ENCODE results near the gene FBXO4. TPM values are rescaled to one million over a fixed set of nuclear protein-coding genes. Genes with fewer than 3 reads are reported as not detected.
"Not testable (repeated sequence)": the region's sequence is repeated elsewhere in the genome, so short reads cannot be mapped to it uniquely, and the experiment has no call there.

FBXO4 gene
- total RNA-seq, 2 donors from 2014 or later, result 14.4 to 25.7 TPM

DNA sequence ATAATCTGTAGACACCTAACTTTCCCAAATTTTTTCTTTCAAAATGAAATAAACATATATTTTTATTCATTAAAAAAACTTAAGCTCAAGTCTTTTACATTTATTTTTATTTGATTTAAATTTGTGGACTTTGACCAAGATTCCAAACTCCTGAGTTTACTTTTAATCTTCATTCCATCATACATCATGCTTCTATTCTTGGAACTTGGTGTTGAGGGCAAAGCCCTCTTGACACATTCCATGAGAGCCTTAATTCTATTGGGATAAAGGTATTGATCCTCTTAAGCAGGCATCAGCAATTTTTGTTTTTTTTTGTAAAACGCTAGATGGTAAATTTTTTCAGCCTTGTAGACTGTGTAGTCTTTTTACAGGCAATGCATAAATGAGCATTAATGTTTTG, 53.6 kb downstream of the FBXO4 start:
- no peaks in the 10 kb centered on the region for H3K9me3 ChIP-seq
- H3K4me1 ChIP-seq (replicated peaks), result no peaks in the 10 kb centered on the region
- TF ChIP-seq POLR2AphosphoS5 (IDR thresholded peaks at IDR 0.05), result no peak
- TF ChIP-seq, protein P1, sequence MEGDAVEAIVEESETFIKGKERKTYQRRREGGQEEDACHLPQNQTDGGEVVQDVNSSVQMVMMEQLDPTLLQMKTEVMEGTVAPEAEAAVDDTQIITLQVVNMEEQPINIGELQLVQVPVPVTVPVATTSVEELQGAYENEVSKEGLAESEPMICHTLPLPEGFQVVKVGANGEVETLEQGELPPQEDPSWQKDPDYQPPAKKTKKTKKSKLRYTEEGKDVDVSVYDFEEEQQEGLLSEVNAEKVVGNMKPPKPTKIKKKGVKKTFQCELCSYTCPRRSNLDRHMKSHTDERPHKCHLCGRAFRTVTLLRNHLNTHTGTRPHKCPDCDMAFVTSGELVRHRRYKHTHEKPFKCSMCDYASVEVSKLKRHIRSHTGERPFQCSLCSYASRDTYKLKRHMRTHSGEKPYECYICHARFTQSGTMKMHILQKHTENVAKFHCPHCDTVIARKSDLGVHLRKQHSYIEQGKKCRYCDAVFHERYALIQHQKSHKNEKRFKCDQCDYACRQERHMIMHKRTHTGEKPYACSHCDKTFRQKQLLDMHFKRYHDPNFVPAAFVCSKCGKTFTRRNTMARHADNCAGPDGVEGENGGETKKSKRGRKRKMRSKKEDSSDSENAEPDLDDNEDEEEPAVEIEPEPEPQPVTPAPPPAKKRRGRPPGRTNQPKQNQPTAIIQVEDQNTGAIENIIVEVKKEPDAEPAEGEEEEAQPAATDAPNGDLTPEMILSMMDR (IDR thresholded peaks at IDR 0.05), result no peak
- no peak for TF ChIP-seq POLR2A (IDR thresholded peaks at IDR 0.05)
- no peaks in the 10 kb centered on the region for H3K27me3 ChIP-seq (replicated peaks; ENCODE audit: insufficient read depth)
- no peak for DNase-seq (ENCODE audit: low spot score)
- 91% methylated on average over 1 of the region's 1 CpG for WGBS
- intact Hi-C loops (cut with DNase I), result no loop called here
- no peak overlapping the region for H3K27ac ChIP-seq
- H3K36me3 ChIP-seq, result no peaks in the 10 kb centered on the region
- no peak overlapping the region for H3K4me3 ChIP-seq

DNA sequence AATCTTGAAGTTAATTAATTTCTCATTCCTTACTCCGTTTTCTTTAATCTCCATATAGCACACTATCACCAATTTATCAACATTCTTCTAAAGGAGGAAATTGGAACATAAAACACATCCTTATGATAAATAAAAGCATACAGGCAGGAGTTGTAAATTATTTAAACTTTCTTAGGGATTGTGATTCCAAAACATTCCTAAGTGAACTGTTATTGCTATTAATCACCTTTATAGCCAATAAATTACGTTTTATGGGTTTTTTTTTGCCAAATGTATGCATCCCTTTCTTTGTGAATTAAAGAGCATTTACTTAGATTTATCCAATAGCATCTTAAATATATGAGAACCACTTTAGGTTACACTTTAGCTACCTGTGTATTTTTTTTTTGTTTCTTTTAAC, 55.3 kb downstream of the FBXO4 start:
- Histone ChIP-seq H3K9me3 (no peaks in the 10 kb centered on the region), H3K4me1 (replicated peaks) (no peaks in the 10 kb centered on the region), H3K27me3 (replicated peaks; ENCODE audit: insufficient read depth) (no peaks in the 10 kb centered on the region), H3K36me3 (no peaks in the 10 kb centered on the region), H3K27ac (no peak overlapping the region), H3K4me3 (no peak overlapping the region)
- intact Hi-C loops (cut with DNase I), result no loop called here
- DNase-seq (ENCODE audit: low spot score), result no peak
- WGBS, result 7% methylated on average over 2 of the region's 2 CpGs
- TF ChIP-seq, protein P1 (IDR thresholded peaks at IDR 0.05), result no peak
- TF ChIP-seq POLR2A (IDR thresholded peaks at IDR 0.05), result no peak
- TF ChIP-seq POLR2AphosphoS5 (IDR thresholded peaks at IDR 0.05), result no peak

DNA sequence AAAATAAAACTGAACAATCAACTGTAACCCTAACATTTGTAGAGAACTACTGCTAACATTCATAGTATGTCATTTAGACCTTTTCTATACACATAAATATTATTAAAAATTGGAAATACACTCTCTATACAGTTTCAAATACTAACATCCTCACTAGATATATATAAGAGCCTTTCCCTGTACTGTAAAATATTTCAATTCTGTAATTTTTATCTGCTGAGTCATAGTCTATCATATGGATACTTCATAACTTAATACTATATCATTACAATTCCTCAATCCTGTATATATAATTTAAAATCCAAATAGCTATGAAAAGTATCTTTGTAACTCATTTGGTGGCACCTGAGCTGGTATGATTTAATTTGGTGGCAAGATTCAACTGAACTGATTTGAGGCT, 55.8 kb downstream of the FBXO4 start:
- DNase-seq (ENCODE audit: low spot score), result no peak
- Histone ChIP-seq H3K27ac (no peak overlapping the region), H3K4me1 (replicated peaks) (no peaks in the 10 kb centered on the region), H3K4me3 (no peak overlapping the region), H3K27me3 (replicated peaks; ENCODE audit: insufficient read depth) (no peaks in the 10 kb centered on the region), H3K36me3 (no peaks in the 10 kb centered on the region), H3K9me3 (no peaks in the 10 kb centered on the region)
- intact Hi-C loops (cut with DNase I), result no loop called here
- TF ChIP-seq POLR2AphosphoS5 (IDR thresholded peaks at IDR 0.05), result no peak
- TF ChIP-seq, protein P1 (IDR thresholded peaks at IDR 0.05), result no peak
- TF ChIP-seq POLR2A (IDR thresholded peaks at IDR 0.05), result no peak

DNA sequence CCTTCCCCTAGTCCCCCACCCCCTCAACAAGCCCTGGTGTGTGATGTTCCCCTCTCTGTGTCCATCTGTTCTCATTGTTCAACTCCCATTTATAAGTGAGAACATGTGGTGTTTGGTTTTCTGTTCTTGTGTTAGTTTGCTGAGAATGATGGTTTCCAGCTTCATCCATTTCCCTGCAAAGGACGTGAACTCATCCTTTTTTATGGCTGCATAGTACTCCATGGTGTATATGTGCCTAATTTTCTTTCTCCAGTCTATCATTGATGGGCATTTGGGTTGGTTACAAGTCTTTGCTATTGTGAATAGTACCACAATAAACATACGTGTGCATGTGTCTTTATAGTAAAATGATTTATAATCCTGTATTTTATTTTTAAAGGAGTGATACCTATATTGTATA, 57.8 kb downstream of the FBXO4 start:
- intact Hi-C loops (cut with DNase I), result not testable (repeated sequence)

DNA sequence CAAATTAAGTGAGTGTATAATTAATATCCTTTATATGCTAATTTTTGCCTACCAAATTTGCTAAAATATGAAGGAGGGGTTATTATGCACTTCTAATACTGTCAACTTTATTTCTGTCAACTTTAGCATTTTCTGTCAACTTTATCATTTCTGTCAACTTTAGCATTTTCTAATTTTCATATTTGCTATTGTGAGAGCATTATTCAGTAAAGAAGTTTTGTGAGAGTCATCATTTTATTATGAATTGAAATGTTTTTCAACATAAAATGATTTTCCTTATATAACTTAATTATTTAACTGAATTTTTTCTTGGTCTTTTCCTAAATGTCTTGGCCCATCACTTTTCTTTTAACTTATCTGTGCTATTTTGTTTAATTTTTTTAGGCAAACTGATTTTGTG, 58.2 kb downstream of the FBXO4 start:
- no peak for DNase-seq (ENCODE audit: low spot score)
- Histone ChIP-seq H3K9me3 (no peaks in the 10 kb centered on the region), H3K36me3 (no peaks in the 10 kb centered on the region), H3K27me3 (replicated peaks; ENCODE audit: insufficient read depth) (no peaks in the 10 kb centered on the region), H3K4me1 (replicated peaks) (no peaks in the 10 kb centered on the region), H3K27ac (no peak overlapping the region), H3K4me3 (no peak overlapping the region)
- TF ChIP-seq POLR2AphosphoS5 (IDR thresholded peaks at IDR 0.05) (no peak), POLR2A (IDR thresholded peaks at IDR 0.05) (no peak)
- TF ChIP-seq, protein P1 (IDR thresholded peaks at IDR 0.05), result no peak
- intact Hi-C loops (cut with DNase I), result no loop called here

More for the DNA sequence above, 57.8 kb downstream of the FBXO4 start:
- H3K4me1 ChIP-seq (replicated peaks); H3K27me3 ChIP-seq (replicated peaks; ENCODE audit: insufficient read depth); H3K36me3 ChIP-seq; DNase-seq (ENCODE audit: low spot score); H3K27ac ChIP-seq; H3K9me3 ChIP-seq; H3K4me3 ChIP-seq: not testable (repeated sequence)
- 85% methylated on average over 2 of the region's 2 CpGs for WGBS

All from prostate gland (tissue), 2 donors.